ENCODE data around the gene GAPDHS. TPM values are rescaled to one million over a fixed set of nuclear protein-coding genes. Genes with fewer than 3 reads are reported as not detected.

GAPDHS gene
- total RNA-seq, 6 experiments from 2014 or later, result not detected

GRCh38 chr19:35516310-35516709, 16.9 kb upstream of the GAPDHS start:
- Histone ChIP-seq H3K27me3 (no peaks in the 10 kb centered on the region), H3K36me3 (no peaks in the 10 kb centered on the region), H3K27ac (no peak overlapping the region), H3K9me3 (no peaks in the 10 kb centered on the region), H3K4me1 (no peaks in the 10 kb centered on the region), H3K4me3 (no peak overlapping the region)
- DNase-seq, result no peak
- TF ChIP-seq CTCF (IDR thresholded peaks at IDR 0.05) (no peak), POLR2A (IDR thresholded peaks at IDR 0.05) (no peak)
- ATAC-seq, result no peak
- intact Hi-C loops (cut with DNase I), result no loop called here
- WGBS (ENCODE audit: insufficient coverage, low coverage, low lambda C conversion rate, missing lambda C conversion rate), result 83% methylated on average over 3 of the region's 3 CpGs

- TF ChIP-seq CTCF (IDR thresholded peaks at IDR 0.05), result no peak
- no peak for TF ChIP-seq POLR2A (IDR thresholded peaks at IDR 0.05)
- intact Hi-C loops (cut with DNase I), result no loop called here
- ATAC-seq (no peak), DNase-seq (no peak)
- Histone ChIP-seq H3K27ac (no peak overlapping the region), H3K4me3 (no peak overlapping the region), H3K4me1 (no peaks in the 10 kb centered on the region), H3K36me3 (no peaks in the 10 kb centered on the region), H3K27me3 (no peaks in the 10 kb centered on the region), H3K9me3 (no peaks in the 10 kb centered on the region)
- 75% methylated on average over 1 of the region's 2 CpGs for WGBS (ENCODE audit: insufficient coverage, low coverage, low lambda C conversion rate, missing lambda C conversion rate)
Observed at GRCh38 chr19:35517342-35517741, 15.9 kb upstream of the GAPDHS start.

GRCh38 chr19:35518313-35518712, 14.9 kb upstream of the GAPDHS start:
- Histone ChIP-seq H3K27ac (no peak overlapping the region), H3K4me3 (no peak overlapping the region), H3K4me1 (no peaks in the 10 kb centered on the region), H3K27me3 (no peaks in the 10 kb centered on the region), H3K36me3 (no peaks in the 10 kb centered on the region), H3K9me3 (no peaks in the 10 kb centered on the region)
- DNase-seq, result no peak
- intact Hi-C loops (cut with DNase I), result no loop called here
- no peak for TF ChIP-seq CTCF (IDR thresholded peaks at IDR 0.05)
- TF ChIP-seq POLR2A (IDR thresholded peaks at IDR 0.05), result no peak
- no peak for ATAC-seq
- 67% methylated on average over 4 of the region's 6 CpGs for WGBS (ENCODE audit: insufficient coverage, low coverage, low lambda C conversion rate, missing lambda C conversion rate)

- intact Hi-C loops (cut with DNase I), result no loop called here
Observed at GRCh38 chr19:35519291-35519690, 14.0 kb upstream of the GAPDHS start.

More at GRCh38 chr19:35519291-35519690, 14.0 kb upstream of the GAPDHS start:
- 59% methylated on average over 7 of the region's 7 CpGs for WGBS (ENCODE audit: insufficient coverage, low coverage, low lambda C conversion rate, missing lambda C conversion rate)
- H3K4me3 ChIP-seq, result no peak overlapping the region
- DNase-seq, result no peak
- H3K9me3 ChIP-seq, result no peaks in the 10 kb centered on the region
- no peak for TF ChIP-seq CTCF (IDR thresholded peaks at IDR 0.05)
- TF ChIP-seq POLR2A (IDR thresholded peaks at IDR 0.05), result no peak
- ATAC-seq, result no peak
- H3K4me1 ChIP-seq, result no peaks in the 10 kb centered on the region
- H3K27ac ChIP-seq, result no peak overlapping the region
- H3K27me3 ChIP-seq, result no peaks in the 10 kb centered on the region
- no peaks in the 10 kb centered on the region for H3K36me3 ChIP-seq

Data from right lobe of liver (tissue), 6 donors.